NCI-H524 (cell line): ENCODE measurements around the gene LGSN.
"Not testable (repeated sequence)": the region's sequence is repeated elsewhere in the genome, so short reads cannot be mapped to it uniquely, and the experiment has no call there.

Experiments used
- DNase-seq, 2 experiments: peaks; one replicate each; lab custom pipeline; 2025; lab: John Stamatoyannopoulos, UW

Gene LGSN

GRCh38 chr6:63319939-63320338 is at the start of gene LGSN:
LGSN (minus strand) TSS chr6:63319983; CDS start chr6:63319943, 40 bp downstream.
- no peak for DNase-seq

DNA sequence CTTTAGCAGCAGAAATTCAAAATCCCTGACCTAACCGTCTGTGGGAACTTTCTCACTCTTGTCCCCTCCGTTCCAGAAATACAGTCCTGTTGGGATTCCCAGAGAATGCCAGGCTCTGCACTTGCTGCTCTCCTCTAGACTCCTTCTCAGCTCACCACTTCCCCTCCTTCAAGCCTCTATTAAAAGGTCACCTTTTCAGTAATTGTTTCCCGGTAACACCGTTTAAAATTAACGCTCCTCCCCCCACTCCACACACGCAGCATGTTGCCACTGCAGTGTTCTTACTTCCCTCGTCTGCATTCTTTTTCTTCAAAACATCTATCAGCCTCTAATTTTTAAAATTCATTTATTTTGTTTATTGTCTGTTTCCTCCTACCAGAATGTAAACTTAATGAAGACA is 48.6 kb upstream of the LGSN start:
- DNase-seq: no peak

GRCh38 chr6:63362500-63363120 is 42.8 kb upstream of the LGSN start:
- DNase-seq: not testable (repeated sequence)

- DNase-seq: not testable (repeated sequence)
Observed at GRCh38 chr6:63357384-63357783, 37.6 kb upstream of the LGSN start.

DNA sequence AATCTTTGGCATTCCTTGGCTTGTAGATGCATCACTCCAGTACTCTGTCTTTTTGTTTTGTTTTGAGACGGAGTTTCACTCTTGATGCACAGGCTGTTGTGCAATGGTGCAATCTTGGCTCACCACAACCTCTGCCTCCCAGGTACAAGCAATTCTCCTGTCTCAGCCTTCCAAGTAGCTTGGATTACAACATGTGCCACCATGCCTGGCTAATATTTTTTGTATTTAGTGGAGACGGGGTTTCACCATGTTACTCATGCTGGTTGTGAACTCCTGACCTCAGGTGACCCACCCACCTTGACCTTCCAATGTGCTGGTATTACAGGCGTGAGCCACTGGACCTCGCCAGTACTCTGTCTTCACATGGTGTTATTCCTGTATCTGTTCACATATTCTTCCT is 35.8 kb upstream of the LGSN start:
- no peak for DNase-seq

DNA sequence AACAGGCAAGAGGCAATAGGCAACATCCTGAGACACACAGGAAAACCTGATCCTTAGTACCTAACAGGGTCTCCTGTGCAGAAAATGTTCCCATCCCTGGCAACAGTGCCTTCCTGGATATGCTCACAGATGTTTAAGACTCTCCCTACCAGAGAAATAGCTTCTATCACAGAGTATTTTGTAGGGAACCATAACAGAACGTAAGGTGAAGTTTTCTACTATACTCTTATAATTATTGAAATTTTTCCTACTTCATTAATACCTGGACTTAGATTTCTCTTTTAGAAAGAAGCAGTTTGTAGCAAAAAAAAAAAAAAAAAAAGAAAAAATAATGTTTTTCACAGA is 33.5 kb upstream of the LGSN start:
- DNase-seq: no peak

DNA sequence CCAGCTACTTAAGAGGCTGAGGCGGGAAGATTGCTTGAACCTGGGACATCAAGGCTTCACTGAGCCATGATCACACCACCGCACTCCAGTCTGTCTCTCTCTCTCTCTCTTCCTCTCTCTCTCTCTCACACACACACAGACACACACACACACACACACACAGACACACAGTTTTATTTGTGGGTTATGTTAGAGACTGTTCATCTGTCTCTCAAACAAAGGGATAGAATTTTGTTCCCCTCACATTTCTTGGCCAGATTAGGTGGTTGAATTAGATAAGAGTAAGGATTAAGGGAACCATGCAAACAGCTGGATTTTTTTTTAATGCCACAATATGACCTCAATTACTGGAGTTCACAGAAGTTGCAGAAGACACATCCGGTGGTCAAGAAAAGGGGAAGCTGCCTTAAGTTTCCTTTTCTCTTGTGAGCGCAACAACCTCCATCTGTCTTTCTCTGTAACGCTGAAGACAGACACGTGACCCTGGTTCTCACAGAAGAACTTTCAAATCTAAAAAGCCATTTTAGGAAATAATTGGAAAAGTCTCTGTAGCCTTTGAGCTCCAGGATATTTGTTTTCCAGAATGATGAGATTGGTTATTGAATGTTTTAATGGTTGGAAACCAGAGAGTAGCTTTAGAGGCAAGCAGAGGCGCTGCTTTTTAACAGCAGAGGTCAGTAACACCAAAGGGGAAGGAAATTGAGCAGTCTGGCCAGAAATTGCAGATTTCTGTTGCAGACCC is 32.9 kb upstream of the LGSN start:
- peak; percentile 15 to 33 for DNase-seq

GRCh38 chr6:63352069-63352543 is 32.3 kb upstream of the LGSN start:
- DNase-seq: peak in 1 of 2 experiments; percentile 10

DNA sequence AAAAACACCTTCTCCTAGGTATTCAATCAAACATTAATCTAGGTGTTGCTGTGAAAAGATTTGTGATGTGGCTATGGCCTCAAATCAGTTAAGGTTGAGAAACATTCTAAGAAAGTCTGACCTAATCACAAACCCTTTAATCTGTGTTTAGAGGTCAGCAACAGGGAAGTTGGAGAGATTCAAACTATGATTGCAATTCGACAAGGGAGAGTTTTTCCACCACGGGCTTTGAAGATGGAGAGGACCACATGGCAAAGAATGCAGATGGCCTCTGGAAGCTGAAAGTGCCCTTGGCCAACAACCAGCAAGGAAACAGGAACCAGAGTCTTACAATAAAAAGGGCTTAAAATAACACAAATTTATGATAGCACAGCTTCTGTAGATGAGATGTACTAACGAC is 29.6 kb upstream of the LGSN start:
- no peak for DNase-seq

GRCh38 chr6:63348836-63349235 is 29.1 kb upstream of the LGSN start:
- DNase-seq: no peak

DNA sequence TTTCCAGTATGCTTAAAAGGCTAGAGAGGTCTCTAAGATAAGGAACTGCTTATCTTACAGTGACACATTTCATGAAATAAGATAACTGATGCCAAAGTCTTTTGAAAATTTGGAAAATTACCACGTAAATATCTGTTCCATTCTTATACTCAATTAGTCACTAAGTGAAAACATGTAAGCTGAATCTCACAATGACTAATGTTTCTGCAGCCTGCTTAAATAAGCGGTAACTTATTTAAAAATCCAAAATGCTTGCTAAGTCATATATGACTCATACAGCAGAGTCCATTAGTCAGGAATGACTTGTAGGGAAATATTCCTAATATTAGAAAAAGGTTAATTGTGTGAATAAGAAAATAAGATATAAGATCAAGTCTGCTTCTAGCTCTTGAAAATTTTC is 27.8 kb upstream of the LGSN start:
- no peak for DNase-seq

DNA sequence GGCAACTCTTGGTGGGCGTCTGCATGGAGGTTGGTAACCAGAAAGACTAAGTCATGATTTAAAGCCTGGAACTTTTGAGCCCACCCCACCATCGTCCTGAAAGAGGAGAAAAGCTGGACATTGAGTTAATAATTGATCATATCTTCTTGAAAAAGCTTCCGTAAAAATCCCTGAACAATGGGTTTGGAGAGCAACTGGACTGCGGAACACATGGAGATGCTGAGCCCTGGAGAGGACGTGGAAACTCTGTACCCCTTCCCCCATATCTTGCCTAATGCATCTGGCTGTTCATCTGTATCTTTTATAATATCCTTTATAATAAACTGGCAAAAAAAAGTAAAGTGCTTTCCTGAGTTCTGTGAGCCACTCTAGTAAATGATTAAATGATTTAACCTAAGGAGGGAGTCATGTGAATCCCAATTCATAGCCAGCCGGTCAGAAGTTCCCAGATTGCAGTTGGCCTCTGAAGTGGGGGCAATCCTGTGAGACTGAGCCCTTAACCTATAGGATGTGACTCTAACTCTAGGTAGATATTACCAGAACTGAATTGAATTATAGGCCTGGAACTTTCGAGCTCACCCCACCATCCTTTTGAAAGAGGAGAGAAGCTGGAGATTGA is 26.5 kb upstream of the LGSN start:
- DNase-seq: no peak

GRCh38 chr6:63340351-63340750 is 20.6 kb upstream of the LGSN start:
- no peak for DNase-seq

- DNase-seq: not testable (repeated sequence)
Observed at GRCh38 chr6:63334652-63335051, 14.9 kb upstream of the LGSN start.

GRCh38 chr6:63333440-63333839 is 13.7 kb upstream of the LGSN start:
- no peak for DNase-seq

DNA sequence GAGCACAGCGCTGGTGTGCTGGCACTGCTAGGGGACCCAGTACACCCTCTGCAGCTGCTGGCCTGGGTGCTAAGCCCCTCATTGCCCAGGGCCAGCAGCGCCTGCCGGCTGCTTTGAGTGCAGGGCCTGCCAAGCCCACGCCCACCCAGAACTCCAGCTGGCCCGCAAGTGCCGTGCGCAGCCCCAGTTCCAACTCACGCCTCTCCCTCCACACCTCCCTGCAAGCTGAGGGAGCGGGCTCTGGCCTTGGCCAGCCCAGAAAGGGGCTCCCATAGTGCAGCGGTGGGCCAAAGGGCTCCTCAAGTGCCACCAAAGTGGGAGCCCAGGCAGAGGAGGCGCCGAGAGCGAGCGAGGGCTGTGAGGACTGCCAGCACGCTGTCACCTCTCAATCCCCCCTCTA is 6.8 kb upstream of the LGSN start:
- not testable (repeated sequence) for DNase-seq

GRCh38 chr6:63322981-63323380 is 3.2 kb upstream of the LGSN start:
- DNase-seq: no peak

- DNase-seq: peak; percentile 62 to 93
Observed at GRCh38 chr6:63321821-63322220, 2.0 kb upstream of the LGSN start.

DNA sequence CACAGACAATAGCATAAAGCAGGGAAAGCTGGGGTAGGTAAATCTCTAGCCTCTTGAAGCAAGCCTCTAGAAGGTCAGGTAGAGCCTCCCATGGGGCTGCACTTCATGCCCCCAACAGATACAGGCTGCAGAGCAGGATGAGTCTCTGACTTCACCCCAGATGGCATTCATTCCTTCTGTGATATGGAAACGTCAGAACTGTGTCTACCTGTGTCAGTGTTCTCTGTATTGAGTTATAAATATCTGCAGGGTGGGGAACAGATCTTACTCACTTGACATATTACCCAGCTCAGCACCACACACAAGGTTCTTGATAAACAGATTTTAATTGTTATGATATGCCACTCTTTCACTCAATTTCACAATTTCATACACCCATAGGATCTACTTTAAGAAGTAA is 2.1 kb downstream of the LGSN start:
- DNase-seq: no peak

- no peak for DNase-seq
Observed at GRCh38 chr6:63316113-63316512, 3.7 kb downstream of the LGSN start.

DNA sequence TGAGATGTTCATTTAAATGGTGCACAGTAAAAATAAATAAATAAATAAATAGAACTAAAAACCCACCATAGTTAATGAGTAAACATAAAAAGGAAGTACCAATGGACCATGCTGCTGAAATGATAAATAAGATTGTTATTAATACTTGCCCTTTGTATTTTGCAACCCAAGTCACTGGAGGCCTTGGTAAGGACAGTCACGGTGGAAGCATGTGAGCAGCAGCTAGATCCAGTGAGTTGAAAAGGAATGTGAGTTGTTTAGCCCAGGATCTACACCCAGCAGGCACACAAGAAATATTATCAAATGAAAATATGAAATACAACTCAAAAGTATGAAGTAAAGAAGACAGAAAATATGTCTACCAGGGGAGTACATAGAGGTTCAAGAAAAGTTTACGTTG is 6.7 kb downstream of the LGSN start:
- no peak for DNase-seq

DNA sequence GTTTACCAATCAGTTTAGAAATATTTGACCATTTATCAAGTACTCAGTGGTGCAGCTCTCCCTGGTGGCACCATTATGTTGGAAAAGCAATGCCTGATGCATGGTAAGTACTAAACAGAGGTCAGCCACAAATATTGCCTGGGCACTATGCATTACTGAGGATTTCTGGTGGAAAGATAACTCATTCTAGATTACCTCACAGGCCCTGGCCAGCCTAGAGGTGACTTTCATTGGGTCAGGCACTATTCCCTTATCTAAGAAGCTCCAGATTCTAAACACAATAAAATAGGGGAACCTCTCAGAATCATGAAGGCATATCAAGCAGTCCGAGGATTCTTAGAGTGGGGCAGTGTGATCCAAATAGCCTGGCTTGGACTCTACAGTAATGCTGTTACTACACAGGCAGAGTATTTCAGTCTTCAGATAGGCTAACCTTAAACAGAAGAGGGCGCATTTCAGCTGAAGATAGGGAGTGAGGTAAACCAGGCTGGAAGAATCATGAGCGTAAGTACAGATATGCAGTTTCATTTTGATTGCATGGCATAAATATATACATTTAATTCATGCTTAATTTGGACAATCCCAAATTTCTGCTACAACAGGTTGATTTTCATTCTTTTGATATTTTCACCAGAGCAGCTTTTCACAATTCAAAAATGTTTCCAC is 12.1 kb downstream of the LGSN start:
- DNase-seq: peak in 1 of 2 experiments; percentile 50

DNA sequence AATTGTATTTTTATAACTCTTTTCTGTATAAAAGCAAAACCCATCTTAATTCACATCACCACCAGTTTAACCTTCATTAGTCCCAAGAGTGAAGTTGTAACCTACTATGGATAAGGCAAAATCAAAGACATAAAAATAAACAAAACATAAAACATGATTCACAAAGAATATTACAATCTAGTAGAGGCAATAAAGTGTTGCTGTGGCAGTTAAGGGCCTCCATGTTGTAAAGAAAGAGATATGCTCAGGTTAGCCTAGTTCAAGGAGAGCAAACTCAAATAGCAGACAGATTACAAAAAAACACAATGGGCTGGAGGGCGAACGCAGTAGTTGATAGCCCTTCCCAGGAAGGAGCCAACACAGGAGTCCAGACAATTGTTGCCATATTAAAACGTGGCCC is 13.4 kb downstream of the LGSN start:
- DNase-seq: no peak
